Measurements from ENCODE around the gene DAPK3.

The DAPK3 gene

DNA sequence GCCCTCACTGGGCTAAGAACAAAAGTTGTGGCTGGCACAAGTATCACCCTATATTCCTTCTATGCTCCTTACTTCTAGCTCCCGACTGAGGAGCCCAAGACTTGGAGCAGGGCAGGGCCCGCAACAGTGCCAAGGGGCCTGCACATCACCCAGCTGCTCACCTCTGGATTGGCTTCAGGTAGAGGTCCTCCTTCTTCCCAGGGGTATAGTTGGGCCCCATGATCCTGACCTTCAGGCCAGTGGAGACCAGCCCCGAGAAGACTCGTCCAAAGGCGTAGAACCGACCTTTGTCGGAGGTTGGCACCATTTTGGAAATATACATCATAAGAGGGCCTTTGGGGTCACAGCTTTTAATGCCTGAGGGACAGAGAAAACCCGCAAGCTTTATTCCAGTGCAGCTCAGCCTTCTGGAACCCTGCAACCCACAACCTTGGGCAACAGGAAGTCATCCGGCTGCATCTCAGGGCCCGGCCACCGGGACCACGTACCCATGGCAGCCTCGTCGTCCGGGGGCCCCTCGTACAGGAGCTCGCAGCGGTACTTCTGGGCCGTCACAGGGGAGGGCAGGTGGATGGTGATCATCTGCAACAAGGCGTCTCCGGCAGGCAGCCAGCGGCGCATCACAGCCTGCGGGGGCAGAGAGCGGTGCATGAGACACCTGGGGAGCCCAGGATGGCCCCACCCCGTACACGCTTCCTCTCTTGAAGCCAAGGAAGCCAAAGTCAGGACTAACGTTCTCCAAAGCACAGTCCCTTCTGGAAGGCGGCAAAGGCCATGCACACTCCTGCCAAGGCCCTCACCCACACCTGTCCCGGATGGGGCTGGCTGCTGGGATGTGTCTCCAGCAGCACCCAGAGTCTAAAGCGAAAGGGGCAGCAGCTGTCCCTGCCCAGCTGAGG lies 9.7 kb upstream of the DAPK3 start:
- peaks cover 95% of the 10 kb centered on the region for H4K20me1 ChIP-seq (ENCODE audit: insufficient read depth, low read length, poor library complexity, severe bottlenecking)
- no peak overlapping the region for H3K9ac ChIP-seq (ENCODE audit: low read depth, low read length, poor library complexity, severe bottlenecking)
- H3K4me3 ChIP-seq (ENCODE audit: low read length, poor library complexity, severe bottlenecking), result no peak overlapping the region
- peaks cover 28% of the 10 kb centered on the region for H3K4me1 ChIP-seq (ENCODE audit: insufficient read depth, low read length, poor library complexity, severe bottlenecking)
- no peaks in the 10 kb centered on the region for H3K9me3 ChIP-seq (ENCODE audit: insufficient read depth, low read depth, low read length)
- peak overlapping the region; percentile 96 for H3K4me2 ChIP-seq (ENCODE audit: low read depth, low read length, poor library complexity, severe bottlenecking)
- peaks cover 87% of the 10 kb centered on the region for H3K79me2 ChIP-seq (ENCODE audit: insufficient read depth, low read length)
- peaks cover 88% of the 10 kb centered on the region for H3K36me3 ChIP-seq (ENCODE audit: insufficient read depth, low read length)
- no peak overlapping the region for H2AFZ ChIP-seq (ENCODE audit: low read length)
- H3K9me2 ChIP-seq (replicated peaks; ENCODE audit: low read depth, low read length), result no peaks in the 10 kb centered on the region
- TF ChIP-seq, protein P1, sequence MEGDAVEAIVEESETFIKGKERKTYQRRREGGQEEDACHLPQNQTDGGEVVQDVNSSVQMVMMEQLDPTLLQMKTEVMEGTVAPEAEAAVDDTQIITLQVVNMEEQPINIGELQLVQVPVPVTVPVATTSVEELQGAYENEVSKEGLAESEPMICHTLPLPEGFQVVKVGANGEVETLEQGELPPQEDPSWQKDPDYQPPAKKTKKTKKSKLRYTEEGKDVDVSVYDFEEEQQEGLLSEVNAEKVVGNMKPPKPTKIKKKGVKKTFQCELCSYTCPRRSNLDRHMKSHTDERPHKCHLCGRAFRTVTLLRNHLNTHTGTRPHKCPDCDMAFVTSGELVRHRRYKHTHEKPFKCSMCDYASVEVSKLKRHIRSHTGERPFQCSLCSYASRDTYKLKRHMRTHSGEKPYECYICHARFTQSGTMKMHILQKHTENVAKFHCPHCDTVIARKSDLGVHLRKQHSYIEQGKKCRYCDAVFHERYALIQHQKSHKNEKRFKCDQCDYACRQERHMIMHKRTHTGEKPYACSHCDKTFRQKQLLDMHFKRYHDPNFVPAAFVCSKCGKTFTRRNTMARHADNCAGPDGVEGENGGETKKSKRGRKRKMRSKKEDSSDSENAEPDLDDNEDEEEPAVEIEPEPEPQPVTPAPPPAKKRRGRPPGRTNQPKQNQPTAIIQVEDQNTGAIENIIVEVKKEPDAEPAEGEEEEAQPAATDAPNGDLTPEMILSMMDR (conservative IDR thresholded peaks at IDR 0.05; ENCODE audit: low read length), result no peak
- no peak for TF ChIP-seq EZH2phosphoT487 (IDR thresholded peaks at IDR 0.05; ENCODE audit: borderline replicate concordance)
- H3K27me3 ChIP-seq (ENCODE audit: insufficient read depth, low read length, poor library complexity, severe bottlenecking), result peaks cover 9% of the 10 kb centered on the region
- H3F3A ChIP-seq (ENCODE audit: low read depth), result no peaks in the 10 kb centered on the region

DNA sequence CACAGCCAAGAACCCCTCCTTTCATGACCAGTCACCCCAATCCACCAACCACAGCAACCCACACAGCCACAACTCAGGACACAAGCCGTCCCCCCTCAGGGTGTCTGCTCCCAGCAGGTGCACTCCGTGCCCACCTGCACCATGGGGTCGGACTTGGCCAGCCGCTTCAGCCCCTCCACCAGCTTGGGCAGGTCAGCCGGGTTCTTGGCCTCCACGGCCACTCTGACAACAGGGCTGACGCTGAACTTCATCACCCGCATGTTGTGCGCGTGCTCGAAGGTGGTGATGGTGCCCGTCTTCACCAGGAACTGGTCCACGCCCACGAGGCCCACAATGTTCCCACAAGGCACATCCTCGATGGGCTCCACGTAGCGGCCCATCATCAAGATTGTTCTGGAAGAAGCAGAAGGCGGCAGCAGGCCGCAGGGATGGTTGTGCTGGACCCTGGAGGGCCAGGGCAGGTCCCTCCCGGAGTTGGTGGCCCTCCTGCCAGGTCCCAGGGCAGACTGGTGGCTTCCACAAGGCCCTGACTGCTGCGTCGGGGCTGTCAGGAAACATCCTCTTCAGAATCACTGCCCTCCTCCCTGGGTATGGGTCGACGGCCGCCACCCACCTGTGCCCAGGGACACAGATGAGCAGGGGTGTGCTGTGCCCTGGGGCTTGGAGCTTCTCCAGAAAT lies 8.9 kb upstream of the DAPK3 start:
- H4K20me1 ChIP-seq (ENCODE audit: insufficient read depth, low read length, poor library complexity, severe bottlenecking), result peaks cover 98% of the 10 kb centered on the region
- H3K36me3 ChIP-seq (ENCODE audit: insufficient read depth, low read length), result peaks cover 95% of the 10 kb centered on the region
- no peak overlapping the region for H3K4me3 ChIP-seq (ENCODE audit: low read length, poor library complexity, severe bottlenecking)
- H3K79me2 ChIP-seq (ENCODE audit: insufficient read depth, low read length), result peaks cover 84% of the 10 kb centered on the region
- no peak overlapping the region for H3K9ac ChIP-seq (ENCODE audit: low read depth, low read length, poor library complexity, severe bottlenecking)
- H3K9me2 ChIP-seq (replicated peaks; ENCODE audit: low read depth, low read length), result no peaks in the 10 kb centered on the region
- no peak overlapping the region for H2AFZ ChIP-seq (ENCODE audit: low read length)
- peak overlapping the region; percentile 16 for H3K4me2 ChIP-seq (ENCODE audit: low read depth, low read length, poor library complexity, severe bottlenecking)
- TF ChIP-seq EZH2phosphoT487 (IDR thresholded peaks at IDR 0.05; ENCODE audit: borderline replicate concordance), result no peak
- TF ChIP-seq, protein P1 (conservative IDR thresholded peaks at IDR 0.05; ENCODE audit: low read length), result no peak
- no peaks in the 10 kb centered on the region for H3F3A ChIP-seq (ENCODE audit: low read depth)
- peaks cover 27% of the 10 kb centered on the region for H3K4me1 ChIP-seq (ENCODE audit: insufficient read depth, low read length, poor library complexity, severe bottlenecking)
- H3K27me3 ChIP-seq (ENCODE audit: insufficient read depth, low read length, poor library complexity, severe bottlenecking), result peaks cover 3% of the 10 kb centered on the region
- H3K9me3 ChIP-seq (ENCODE audit: insufficient read depth, low read depth, low read length), result no peaks in the 10 kb centered on the region

DNA sequence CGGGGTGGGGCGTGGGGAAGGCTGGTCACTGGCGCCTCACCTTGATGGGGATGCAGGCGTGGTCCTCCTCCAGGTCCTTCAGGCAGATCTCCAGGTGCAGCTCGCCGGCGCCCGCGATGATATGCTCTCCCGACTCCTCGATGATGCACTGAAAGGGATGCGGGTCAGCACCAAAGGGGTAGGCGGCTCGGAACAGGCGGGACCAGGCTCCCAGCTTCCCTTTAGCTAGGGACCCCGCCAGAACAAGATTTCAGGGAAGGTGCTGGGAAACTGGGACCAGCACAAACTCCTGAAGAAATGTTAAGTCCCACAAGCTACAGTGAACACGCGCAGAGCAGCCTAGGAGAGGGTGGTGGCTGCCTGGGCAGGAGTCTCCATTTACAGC lies 8.4 kb upstream of the DAPK3 start:
- no peak for TF ChIP-seq EZH2phosphoT487 (IDR thresholded peaks at IDR 0.05; ENCODE audit: borderline replicate concordance)
- TF ChIP-seq, protein P1 (conservative IDR thresholded peaks at IDR 0.05; ENCODE audit: low read length), result no peak
- Histone ChIP-seq H3K4me1 (ENCODE audit: insufficient read depth, low read length, poor library complexity, severe bottlenecking) (peaks cover 27% of the 10 kb centered on the region), H3K9me3 (ENCODE audit: insufficient read depth, low read depth, low read length) (no peaks in the 10 kb centered on the region), H3K27me3 (ENCODE audit: insufficient read depth, low read length, poor library complexity, severe bottlenecking) (no peaks in the 10 kb centered on the region), H3K79me2 (ENCODE audit: insufficient read depth, low read length) (peaks cover 79% of the 10 kb centered on the region), H3K9ac (ENCODE audit: low read depth, low read length, poor library complexity, severe bottlenecking) (no peak overlapping the region), H3K9me2 (replicated peaks; ENCODE audit: low read depth, low read length) (no peaks in the 10 kb centered on the region), H2AFZ (ENCODE audit: low read length) (no peak overlapping the region), H4K20me1 (ENCODE audit: insufficient read depth, low read length, poor library complexity, severe bottlenecking) (peaks cover 93% of the 10 kb centered on the region), H3K36me3 (ENCODE audit: insufficient read depth, low read length) (peaks cover 91% of the 10 kb centered on the region), H3K4me3 (ENCODE audit: low read length, poor library complexity, severe bottlenecking) (no peak overlapping the region), H3F3A (ENCODE audit: low read depth) (no peaks in the 10 kb centered on the region), H3K4me2 (ENCODE audit: low read depth, low read length, poor library complexity, severe bottlenecking) (peak overlapping the region; percentile 16)

Measured in Loucy (cell line).